ENCODE results near the gene RAB6C.
"Not testable (repeated sequence)": the region's sequence is repeated elsewhere in the genome, so short reads cannot be mapped to it uniquely, and the experiment has no call there.

RAB6C gene

GRCh38 chr2:129977986-129978385 lies 1.5 kb upstream of the RAB6C start:
- peaks cover 11% of the 10 kb centered on the region for H3K4me1 Mint-ChIP-seq
- H3K27ac Mint-ChIP-seq, result no peak overlapping the region
- DNase-seq, result no peak
- H3K36me3 Mint-ChIP-seq (ENCODE audit: low read depth), result no peaks in the 10 kb centered on the region
- peaks cover 85% of the 10 kb centered on the region for H3K27me3 Mint-ChIP-seq (ENCODE audit: low read depth, poor library complexity)
- no peak for TF ChIP-seq CTCF (IDR thresholded peaks at IDR 0.05)
- H3K4me3 Mint-ChIP-seq, result peak overlapping the region; percentile 21
- H3K9me3 Mint-ChIP-seq, result no peaks in the 10 kb centered on the region

- not testable (repeated sequence) for H3K27ac Mint-ChIP-seq; DNase-seq; H3K9me3 Mint-ChIP-seq; H3K36me3 Mint-ChIP-seq (ENCODE audit: low read depth)
- Mint-ChIP-seq H3K4me3 (peak overlapping the region; percentile 78), H3K27me3 (ENCODE audit: low read depth, poor library complexity) (peaks cover 100% of the 10 kb centered on the region), H3K4me1 (peaks cover 11% of the 10 kb centered on the region)
Measured at GRCh38 chr2:129980246-129980645, 780 bp downstream of the RAB6C start.

- not testable (repeated sequence) for H3K27ac Mint-ChIP-seq; H3K9me3 Mint-ChIP-seq; H3K36me3 Mint-ChIP-seq (ENCODE audit: low read depth); DNase-seq; H3K4me3 Mint-ChIP-seq
- Mint-ChIP-seq H3K4me1 (peaks cover 11% of the 10 kb centered on the region), H3K27me3 (ENCODE audit: low read depth, poor library complexity) (peaks cover 100% of the 10 kb centered on the region)
Measured at GRCh38 chr2:129981689-129982088, 2.2 kb downstream of the RAB6C start.

- no peaks in the 10 kb centered on the region for H3K9me3 Mint-ChIP-seq
- H3K27ac Mint-ChIP-seq, result no peak overlapping the region
- no peaks in the 10 kb centered on the region for H3K36me3 Mint-ChIP-seq (ENCODE audit: low read depth)
- H3K4me1 Mint-ChIP-seq, result peaks cover 7% of the 10 kb centered on the region
- no peak for DNase-seq
- no peak overlapping the region for H3K4me3 Mint-ChIP-seq
- no peak for TF ChIP-seq CTCF (IDR thresholded peaks at IDR 0.05)
- H3K27me3 Mint-ChIP-seq (ENCODE audit: low read depth, poor library complexity), result peaks cover 96% of the 10 kb centered on the region
Measured at GRCh38 chr2:129984426-129984825, 5.0 kb downstream of the RAB6C start.

- H3K4me1 Mint-ChIP-seq; H3K36me3 Mint-ChIP-seq (ENCODE audit: low read depth); H3K27ac Mint-ChIP-seq: not testable (repeated sequence)
- peak; percentile 35 for DNase-seq
- H3K4me3 Mint-ChIP-seq, result peak overlapping the region; percentile 65
- H3K27me3 Mint-ChIP-seq (ENCODE audit: low read depth, poor library complexity), result peaks cover 85% of the 10 kb centered on the region
- peaks cover 23% of the 10 kb centered on the region for H3K9me3 Mint-ChIP-seq
Measured at GRCh38 chr2:129992415-129993006, 13.0 kb downstream of the RAB6C start.

- not testable (repeated sequence) for H3K36me3 Mint-ChIP-seq (ENCODE audit: low read depth)
Measured at GRCh38 chr2:129993151-129993550, 13.7 kb downstream of the RAB6C start.

GRCh38 chr2:129996657-129997237 lies 17.3 kb downstream of the RAB6C start:
- Mint-ChIP-seq H3K27me3 (ENCODE audit: low read depth, poor library complexity) (peaks cover 77% of the 10 kb centered on the region), H3K9me3 (peaks cover 51% of the 10 kb centered on the region)
- H3K27ac Mint-ChIP-seq; H3K4me1 Mint-ChIP-seq; H3K4me3 Mint-ChIP-seq; H3K36me3 Mint-ChIP-seq (ENCODE audit: low read depth); DNase-seq: not testable (repeated sequence)

More at GRCh38 chr2:129993151-129993550, 13.7 kb downstream of the RAB6C start:
- H3K4me1 Mint-ChIP-seq, H3K27ac Mint-ChIP-seq, DNase-seq: not testable (repeated sequence)
- Mint-ChIP-seq H3K27me3 (ENCODE audit: low read depth, poor library complexity) (peaks cover 87% of the 10 kb centered on the region), H3K4me3 (peak overlapping the region; percentile 49), H3K9me3 (peaks cover 30% of the 10 kb centered on the region)

- H3K27me3 Mint-ChIP-seq (ENCODE audit: low read depth, poor library complexity), result peaks cover 77% of the 10 kb centered on the region
- H3K36me3 Mint-ChIP-seq (ENCODE audit: low read depth); H3K4me1 Mint-ChIP-seq; H3K4me3 Mint-ChIP-seq; H3K27ac Mint-ChIP-seq; DNase-seq: not testable (repeated sequence)
- peaks cover 44% of the 10 kb centered on the region for H3K9me3 Mint-ChIP-seq
Measured at GRCh38 chr2:129998771-129999170, 19.3 kb downstream of the RAB6C start.

- not testable (repeated sequence) for H3K36me3 Mint-ChIP-seq (ENCODE audit: low read depth); H3K27ac Mint-ChIP-seq; H3K9me3 Mint-ChIP-seq; H3K4me1 Mint-ChIP-seq; H3K4me3 Mint-ChIP-seq
- H3K27me3 Mint-ChIP-seq (ENCODE audit: low read depth, poor library complexity), result peaks cover 92% of the 10 kb centered on the region
- DNase-seq, result peak; percentile 59
Measured at GRCh38 chr2:130005862-130006261, 26.4 kb downstream of the RAB6C start.

GRCh38 chr2:130016701-130017100 lies 37.2 kb downstream of the RAB6C start:
- H3K27ac Mint-ChIP-seq; H3K4me1 Mint-ChIP-seq; H3K36me3 Mint-ChIP-seq (ENCODE audit: low read depth); H3K4me3 Mint-ChIP-seq; DNase-seq: not testable (repeated sequence)
- Mint-ChIP-seq H3K27me3 (ENCODE audit: low read depth, poor library complexity) (peaks cover 19% of the 10 kb centered on the region), H3K9me3 (peaks cover 29% of the 10 kb centered on the region)
